ENCODE data around the gene HIP1. TPM values are rescaled to one million over a fixed set of nuclear protein-coding genes. Genes with fewer than 3 reads are reported as not detected.

Gene HIP1
- total and polyA plus RNA-seq, 9 of the 15 experiments (the other 6 are each of a cell fraction or from before 2014, with no cell fraction given), result 2.4 to 13.7 (median 9.5) TPM

DNA sequence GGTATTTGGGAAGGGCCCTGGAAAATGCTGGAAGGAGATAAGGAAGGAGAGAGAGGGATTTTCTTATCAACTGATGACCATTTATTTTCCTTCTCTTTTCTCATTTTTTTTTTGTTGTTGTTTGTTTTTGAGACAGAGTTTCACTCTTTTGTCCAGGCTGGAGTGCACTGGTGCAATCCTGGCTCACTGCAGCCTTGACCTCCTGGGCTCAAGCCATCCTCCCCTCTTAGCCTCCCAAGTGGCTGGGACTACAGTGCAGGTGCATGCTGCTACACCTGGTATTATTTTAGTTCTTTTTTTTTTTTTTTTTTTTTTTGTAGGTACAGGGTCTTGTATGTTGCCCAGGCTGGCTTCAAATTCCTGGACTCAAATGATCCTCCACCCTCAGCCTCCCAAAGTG lies 52.2 kb downstream of the HIP1 start:
- Histone ChIP-seq H3K4me3 (no peak overlapping the region), H3K79me2 (ENCODE audit: control insufficient read depth, insufficient read depth, low read length) (no peaks in the 10 kb centered on the region), H3K9me1 (ENCODE audit: control insufficient read depth, insufficient read depth, low read length) (no peaks in the 10 kb centered on the region), H3K9me3 (replicated peaks; ENCODE audit: control insufficient read depth, insufficient read depth, low read depth, low read length) (no peaks in the 10 kb centered on the region), H3K9ac (ENCODE audit: insufficient read depth in 1 of 2, low read depth in 2 of 2, low read length in 2 of 2) (no peak overlapping the region), H3K36me3 (ENCODE audit: control insufficient read depth, insufficient read depth, low read length) (no peaks in the 10 kb centered on the region), H4K20me1 (replicated peaks; ENCODE audit: control insufficient read depth, insufficient read depth, low read length) (no peaks in the 10 kb centered on the region), H3K4me1 (replicated peaks in 1 of 2; ENCODE audit: control insufficient read depth in 2 of 2, insufficient read depth in 2 of 2, low read length in 2 of 2) (peaks cover 0 to 10% of the 10 kb centered on the region in 2 experiments; a peak in 2 of 5 replicates), H2AFZ (ENCODE audit: low read depth, low read length) (no peak overlapping the region), H3K27ac (ENCODE audit: extremely low read depth, low read depth, low read length) (no peak overlapping the region), H3K27me3 (ENCODE audit: control insufficient read depth in 2 of 2, insufficient read depth in 2 of 2, low read length in 2 of 2) (no peaks in the 10 kb centered on the region), H3K4me2 (ENCODE audit: insufficient read depth, low read length) (no peak overlapping the region)
- BruUV-seq (replicated peaks), result no TSS peak
- ATAC-seq (no peak), DNase-seq (ENCODE audit: extremely low read depth in 1 of 4, low spot score in 3 of 4) (no peak), FAIRE-seq (no peak)
- CTCF ChIA-PET (ENCODE audit: low intra/inter-chr PET ratio), result no interaction called here
- in situ Hi-C loops (cut with MboI) (no loop called here), intact Hi-C loops (cut with micrococcal nuclease) (no loop called here)
- POLR2A ChIA-PET, result interaction anchor here (0.7 kb wide), 1 partner anchor 9 kb away, joined by 3 read pairs; no protein-coding TSS in a partner anchor
- TF ChIP-seq, protein P1, sequence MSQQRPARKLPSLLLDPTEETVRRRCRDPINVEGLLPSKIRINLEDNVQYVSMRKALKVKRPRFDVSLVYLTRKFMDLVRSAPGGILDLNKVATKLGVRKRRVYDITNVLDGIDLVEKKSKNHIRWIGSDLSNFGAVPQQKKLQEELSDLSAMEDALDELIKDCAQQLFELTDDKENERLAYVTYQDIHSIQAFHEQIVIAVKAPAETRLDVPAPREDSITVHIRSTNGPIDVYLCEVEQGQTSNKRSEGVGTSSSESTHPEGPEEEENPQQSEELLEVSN (IDR thresholded peaks at IDR 0.05; ENCODE audit: borderline replicate concordance in 1 of 2, extremely low read depth in 1 of 2, insufficient read depth in 1 of 2, insufficient read length in 1 of 2, low read depth in 1 of 2, low read length in 1 of 2, poor library complexity in 1 of 2, severe bottlenecking in 1 of 2), result no peak
- TF ChIP-seq, protein P2, sequence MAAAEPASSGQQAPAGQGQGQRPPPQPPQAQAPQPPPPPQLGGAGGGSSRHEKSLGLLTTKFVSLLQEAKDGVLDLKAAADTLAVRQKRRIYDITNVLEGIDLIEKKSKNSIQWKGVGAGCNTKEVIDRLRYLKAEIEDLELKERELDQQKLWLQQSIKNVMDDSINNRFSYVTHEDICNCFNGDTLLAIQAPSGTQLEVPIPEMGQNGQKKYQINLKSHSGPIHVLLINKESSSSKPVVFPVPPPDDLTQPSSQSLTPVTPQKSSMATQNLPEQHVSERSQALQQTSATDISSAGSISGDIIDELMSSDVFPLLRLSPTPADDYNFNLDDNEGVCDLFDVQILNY (CRISPR knock-in tag; IDR thresholded peaks at IDR 0.05), result no peak
- TF ChIP-seq ESRRA (IDR thresholded peaks at IDR 0.05; ENCODE audit: borderline replicate concordance, low read depth) (no peak), ZNF780A (CRISPR knock-in tag; IDR thresholded peaks at IDR 0.05) (no peak), FOXA3 (CRISPR knock-in tag; conservative IDR thresholded peaks at IDR 0.05 in 1 of 2, IDR thresholded peaks at IDR 0.05 in 1 of 2) (no peak), TGIF2 (CRISPR knock-in tag; IDR thresholded peaks at IDR 0.05) (no peak), SRSF1 (IDR thresholded peaks at IDR 0.05; ENCODE audit: low read depth, low read length) (no peak), KDM1A (IDR thresholded peaks at IDR 0.05) (no peak), CAMTA2 (CRISPR knock-in tag; conservative IDR thresholded peaks at IDR 0.05) (no peak)
- TF ChIP-seq, protein P3, sequence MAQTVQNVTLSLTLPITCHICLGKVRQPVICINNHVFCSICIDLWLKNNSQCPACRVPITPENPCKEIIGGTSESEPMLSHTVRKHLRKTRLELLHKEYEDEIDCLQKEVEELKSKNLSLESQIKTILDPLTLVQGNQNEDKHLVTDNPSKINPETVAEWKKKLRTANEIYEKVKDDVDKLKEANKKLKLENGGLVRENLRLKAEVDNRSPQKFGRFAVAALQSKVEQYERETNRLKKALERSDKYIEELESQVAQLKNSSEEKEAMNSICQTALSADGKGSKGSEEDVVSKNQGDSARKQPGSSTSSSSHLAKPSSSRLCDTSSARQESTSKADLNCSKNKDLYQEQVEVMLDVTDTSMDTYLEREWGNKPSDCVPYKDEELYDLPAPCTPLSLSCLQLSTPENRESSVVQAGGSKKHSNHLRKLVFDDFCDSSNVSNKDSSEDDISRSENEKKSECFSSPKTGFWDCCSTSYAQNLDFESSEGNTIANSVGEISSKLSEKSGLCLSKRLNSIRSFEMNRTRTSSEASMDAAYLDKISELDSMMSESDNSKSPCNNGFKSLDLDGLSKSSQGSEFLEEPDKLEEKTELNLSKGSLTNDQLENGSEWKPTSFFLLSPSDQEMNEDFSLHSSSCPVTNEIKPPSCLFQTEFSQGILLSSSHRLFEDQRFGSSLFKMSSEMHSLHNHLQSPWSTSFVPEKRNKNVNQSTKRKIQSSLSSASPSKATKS (CRISPR knock-in tag; IDR thresholded peaks at IDR 0.05), result no peak
- TF ChIP-seq, protein P4, sequence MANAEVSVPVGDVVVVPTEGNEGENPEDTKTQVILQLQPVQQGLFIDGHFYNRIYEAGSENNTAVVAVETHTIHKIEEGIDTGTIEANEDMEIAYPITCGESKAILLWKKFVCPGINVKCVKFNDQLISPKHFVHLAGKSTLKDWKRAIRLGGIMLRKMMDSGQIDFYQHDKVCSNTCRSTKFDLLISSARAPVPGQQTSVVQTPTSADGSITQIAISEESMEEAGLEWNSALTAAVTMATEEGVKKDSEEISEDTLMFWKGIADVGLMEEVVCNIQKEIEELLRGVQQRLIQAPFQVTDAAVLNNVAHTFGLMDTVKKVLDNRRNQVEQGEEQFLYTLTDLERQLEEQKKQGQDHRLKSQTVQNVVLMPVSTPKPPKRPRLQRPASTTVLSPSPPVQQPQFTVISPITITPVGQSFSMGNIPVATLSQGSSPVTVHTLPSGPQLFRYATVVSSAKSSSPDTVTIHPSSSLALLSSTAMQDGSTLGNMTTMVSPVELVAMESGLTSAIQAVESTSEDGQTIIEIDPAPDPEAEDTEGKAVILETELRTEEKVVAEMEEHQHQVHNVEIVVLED (CRISPR knock-in tag; IDR thresholded peaks at IDR 0.05), result no peak
- TF ChIP-seq, protein P5, sequence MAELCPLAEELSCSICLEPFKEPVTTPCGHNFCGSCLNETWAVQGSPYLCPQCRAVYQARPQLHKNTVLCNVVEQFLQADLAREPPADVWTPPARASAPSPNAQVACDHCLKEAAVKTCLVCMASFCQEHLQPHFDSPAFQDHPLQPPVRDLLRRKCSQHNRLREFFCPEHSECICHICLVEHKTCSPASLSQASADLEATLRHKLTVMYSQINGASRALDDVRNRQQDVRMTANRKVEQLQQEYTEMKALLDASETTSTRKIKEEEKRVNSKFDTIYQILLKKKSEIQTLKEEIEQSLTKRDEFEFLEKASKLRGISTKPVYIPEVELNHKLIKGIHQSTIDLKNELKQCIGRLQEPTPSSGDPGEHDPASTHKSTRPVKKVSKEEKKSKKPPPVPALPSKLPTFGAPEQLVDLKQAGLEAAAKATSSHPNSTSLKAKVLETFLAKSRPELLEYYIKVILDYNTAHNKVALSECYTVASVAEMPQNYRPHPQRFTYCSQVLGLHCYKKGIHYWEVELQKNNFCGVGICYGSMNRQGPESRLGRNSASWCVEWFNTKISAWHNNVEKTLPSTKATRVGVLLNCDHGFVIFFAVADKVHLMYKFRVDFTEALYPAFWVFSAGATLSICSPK (IDR thresholded peaks at IDR 0.05; ENCODE audit: borderline replicate concordance), result no peak
- TF ChIP-seq, protein P6, sequence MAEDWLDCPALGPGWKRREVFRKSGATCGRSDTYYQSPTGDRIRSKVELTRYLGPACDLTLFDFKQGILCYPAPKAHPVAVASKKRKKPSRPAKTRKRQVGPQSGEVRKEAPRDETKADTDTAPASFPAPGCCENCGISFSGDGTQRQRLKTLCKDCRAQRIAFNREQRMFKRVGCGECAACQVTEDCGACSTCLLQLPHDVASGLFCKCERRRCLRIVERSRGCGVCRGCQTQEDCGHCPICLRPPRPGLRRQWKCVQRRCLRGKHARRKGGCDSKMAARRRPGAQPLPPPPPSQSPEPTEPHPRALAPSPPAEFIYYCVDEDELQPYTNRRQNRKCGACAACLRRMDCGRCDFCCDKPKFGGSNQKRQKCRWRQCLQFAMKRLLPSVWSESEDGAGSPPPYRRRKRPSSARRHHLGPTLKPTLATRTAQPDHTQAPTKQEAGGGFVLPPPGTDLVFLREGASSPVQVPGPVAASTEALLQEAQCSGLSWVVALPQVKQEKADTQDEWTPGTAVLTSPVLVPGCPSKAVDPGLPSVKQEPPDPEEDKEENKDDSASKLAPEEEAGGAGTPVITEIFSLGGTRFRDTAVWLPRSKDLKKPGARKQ (CRISPR knock-in tag; IDR thresholded peaks at IDR 0.05), result no peak
